ENCODE data around the gene MEGF11. TPM values are rescaled to one million over a fixed set of nuclear protein-coding genes. Genes with fewer than 3 reads are reported as not detected.

Gene MEGF11
- total RNA-seq, 1 donor from 2014 or later: not detected

DNA sequence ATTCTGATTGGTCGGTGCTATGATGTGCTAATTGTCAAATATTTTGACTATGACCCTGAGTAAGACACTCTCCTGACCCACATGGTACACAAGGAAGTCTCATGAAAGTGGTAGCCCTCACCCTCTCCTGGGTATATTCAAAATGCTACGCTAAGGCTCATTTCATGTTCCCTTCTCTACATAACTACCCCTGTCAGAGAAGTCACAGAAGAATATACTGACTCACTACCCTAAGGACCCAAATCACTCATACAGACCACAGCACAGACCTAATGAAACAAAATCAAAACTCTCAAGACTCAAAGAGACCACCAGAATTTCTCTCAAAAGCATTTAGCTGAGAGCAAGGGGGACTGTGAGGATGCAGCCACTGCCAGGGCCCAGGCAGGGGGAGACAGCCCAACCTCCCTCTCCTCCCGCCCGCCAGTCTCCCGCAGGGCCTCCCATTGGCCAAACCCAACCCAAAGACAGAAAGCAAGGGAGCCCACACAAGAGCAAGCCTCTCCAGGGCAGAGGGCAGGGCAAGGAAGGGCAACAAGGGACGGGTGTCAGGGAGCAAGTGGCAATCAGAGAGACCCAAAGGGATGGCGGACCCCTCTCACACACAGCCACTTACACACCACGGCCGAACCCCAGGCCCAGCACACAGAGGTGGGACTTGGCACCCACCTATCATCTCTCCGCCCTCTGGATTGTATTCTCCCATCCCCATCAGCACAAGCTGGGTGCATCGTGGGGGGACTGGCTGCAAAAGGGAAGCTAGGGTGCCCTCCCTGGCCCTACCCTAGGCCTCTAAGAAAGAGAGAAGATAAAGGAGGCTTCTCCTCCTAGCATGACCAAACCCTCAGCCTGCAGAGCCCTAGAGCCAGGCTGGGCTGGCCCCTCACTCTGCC lies 41.6 kb downstream of the MEGF11 start:
- Histone ChIP-seq H3K36me3 (ENCODE audit: control insufficient read depth, insufficient read depth, low read length) (no peaks in the 10 kb centered on the region), H3K4me3 (ENCODE audit: low read depth, low read length) (no peak overlapping the region), H3K27me3 (ENCODE audit: control insufficient read depth, insufficient read depth, low read length) (peaks cover 3% of the 10 kb centered on the region)
- DNase-seq (ENCODE audit: low read depth) (no peak), FAIRE-seq (no peak)
- TF ChIP-seq CTCF (IDR thresholded peaks at IDR 0.05; ENCODE audit: insufficient read depth, low read length, severe bottlenecking): no peak

DNA sequence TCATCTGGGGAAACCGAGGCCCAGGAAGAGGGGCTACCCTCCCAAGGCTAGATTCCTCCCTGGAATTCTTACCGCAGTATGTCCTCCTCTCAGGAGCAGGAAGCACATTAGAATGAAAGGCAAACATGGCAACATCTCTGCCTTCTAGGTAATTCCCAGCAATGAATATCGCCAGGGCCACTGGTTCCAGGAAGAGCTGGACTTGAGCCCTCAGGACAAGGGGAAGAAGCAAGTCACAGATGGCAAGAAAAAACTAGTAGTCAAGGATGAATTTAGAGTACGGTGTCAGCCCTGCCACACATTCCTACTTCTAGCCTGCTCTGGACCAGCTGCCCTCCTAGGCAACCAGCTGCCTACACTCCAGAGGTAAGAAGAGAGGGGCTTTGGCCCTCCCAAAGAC lies 42.9 kb downstream of the MEGF11 start:
- H3K4me3 ChIP-seq (ENCODE audit: low read depth, low read length): no peak overlapping the region
- no peak for DNase-seq (ENCODE audit: low read depth)
- H3K36me3 ChIP-seq (ENCODE audit: control insufficient read depth, insufficient read depth, low read length): no peaks in the 10 kb centered on the region
- peak; percentile 76 for FAIRE-seq
- peaks cover 4% of the 10 kb centered on the region for H3K27me3 ChIP-seq (ENCODE audit: control insufficient read depth, insufficient read depth, low read length)
- no peak for TF ChIP-seq CTCF (IDR thresholded peaks at IDR 0.05; ENCODE audit: insufficient read depth, low read length, severe bottlenecking)

DNA sequence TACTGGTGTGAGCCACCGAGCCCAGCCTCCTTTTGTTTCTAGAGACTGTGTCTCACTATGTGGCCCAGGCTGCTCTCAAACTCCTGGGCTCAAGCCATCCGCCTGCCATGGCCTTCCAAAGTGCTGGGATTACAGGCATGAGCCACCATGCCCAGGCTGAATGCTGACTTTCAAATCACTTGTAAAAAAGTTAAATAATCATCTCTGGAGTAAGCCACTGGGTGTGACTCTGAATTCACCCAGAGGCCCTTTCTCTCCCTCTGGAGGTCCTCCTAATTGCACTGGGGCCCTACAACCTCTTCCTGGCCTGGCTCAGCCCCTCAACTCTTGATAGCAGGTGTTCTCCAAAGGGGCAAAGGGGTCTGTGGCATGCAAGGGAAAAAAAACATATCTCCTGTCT lies 54.8 kb downstream of the MEGF11 start:
- FAIRE-seq: no peak
- no peak for DNase-seq (ENCODE audit: low read depth)
- Histone ChIP-seq H3K36me3 (ENCODE audit: control insufficient read depth, insufficient read depth, low read length) (no peaks in the 10 kb centered on the region), H3K4me3 (ENCODE audit: low read depth, low read length) (no peak overlapping the region), H3K27me3 (ENCODE audit: control insufficient read depth, insufficient read depth, low read length) (no peaks in the 10 kb centered on the region)
- TF ChIP-seq CTCF (IDR thresholded peaks at IDR 0.05; ENCODE audit: insufficient read depth, low read length, severe bottlenecking): no peak

- peak; percentile 93 for DNase-seq (ENCODE audit: low read depth)
- Histone ChIP-seq H3K27me3 (ENCODE audit: control insufficient read depth, insufficient read depth, low read length) (no peaks in the 10 kb centered on the region), H3K36me3 (ENCODE audit: control insufficient read depth, insufficient read depth, low read length) (no peaks in the 10 kb centered on the region), H3K4me3 (ENCODE audit: low read depth, low read length) (no peak overlapping the region)
- FAIRE-seq: no peak
- TF ChIP-seq CTCF (IDR thresholded peaks at IDR 0.05; ENCODE audit: insufficient read depth, low read length, severe bottlenecking): no peak
Observed at GRCh38 chr15:66196602-66197001, 56.9 kb downstream of the MEGF11 start.

GRCh38 chr15:66195621-66196230 lies 57.8 kb downstream of the MEGF11 start:
- Histone ChIP-seq H3K36me3 (ENCODE audit: control insufficient read depth, insufficient read depth, low read length) (no peaks in the 10 kb centered on the region), H3K4me3 (ENCODE audit: low read depth, low read length) (no peak overlapping the region), H3K27me3 (ENCODE audit: control insufficient read depth, insufficient read depth, low read length) (no peaks in the 10 kb centered on the region)
- DNase-seq (ENCODE audit: low read depth) (no peak), FAIRE-seq (no peak)
- no peak for TF ChIP-seq CTCF (IDR thresholded peaks at IDR 0.05; ENCODE audit: insufficient read depth, low read length, severe bottlenecking)
